ENCODE data around the gene ACOXL.

- no peak for TF ChIP-seq POLR2A (IDR thresholded peaks at IDR 0.05)
- no peak for TF ChIP-seq CTCF (IDR thresholded peaks at IDR 0.05)
- no peak for TF ChIP-seq EP300 (IDR thresholded peaks at IDR 0.05)
Observed at GRCh38 chr2:111123751-111124150, 391.4 kb downstream of the ACOXL start.

All from ovary (tissue), 3 donors.